HG02840 (cell line): Measurements from ENCODE around the gene EML2.
"Not testable (repeated sequence)": the region's sequence is repeated elsewhere in the genome, so short reads cannot be mapped to it uniquely, and the experiment has no call there.

ENCODE experiments used
- ATAC-seq: cut with Tn5 transposase; IDR thresholded peaks from one replicate; pipeline ENCODE4 v1.9.1; 2021; ENCODE audit warnings: mild to moderate bottlenecking, moderate library complexity, moderate number of reproducible peaks; ENCODE audit not compliant: unreplicated experiment, low FRiP score

EML2 gene

GRCh38 chr19:45621389-45621788 lies 17.8 kb downstream of the EML2 start:
- no peak for ATAC-seq

DNA sequence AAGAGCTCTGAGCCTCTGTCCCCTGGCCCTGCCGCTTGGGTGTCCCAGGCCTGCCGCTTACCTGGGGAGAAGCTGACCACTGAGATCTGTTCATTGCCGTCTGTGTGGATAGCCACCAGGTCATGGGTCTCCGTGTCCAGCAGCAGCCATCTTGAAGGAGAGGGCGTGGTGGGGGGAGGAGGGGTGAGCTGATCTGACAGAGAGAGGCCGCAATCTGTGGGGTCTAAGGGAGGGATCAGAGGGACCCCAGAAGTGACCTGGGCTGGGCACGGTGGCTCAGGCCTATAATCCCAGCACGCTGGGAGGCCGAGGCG lies 22.5 kb downstream of the EML2 start:
- ATAC-seq = no peak

GRCh38 chr19:45615795-45616703 lies 23.1 kb downstream of the EML2 start:
- no peak for ATAC-seq

DNA sequence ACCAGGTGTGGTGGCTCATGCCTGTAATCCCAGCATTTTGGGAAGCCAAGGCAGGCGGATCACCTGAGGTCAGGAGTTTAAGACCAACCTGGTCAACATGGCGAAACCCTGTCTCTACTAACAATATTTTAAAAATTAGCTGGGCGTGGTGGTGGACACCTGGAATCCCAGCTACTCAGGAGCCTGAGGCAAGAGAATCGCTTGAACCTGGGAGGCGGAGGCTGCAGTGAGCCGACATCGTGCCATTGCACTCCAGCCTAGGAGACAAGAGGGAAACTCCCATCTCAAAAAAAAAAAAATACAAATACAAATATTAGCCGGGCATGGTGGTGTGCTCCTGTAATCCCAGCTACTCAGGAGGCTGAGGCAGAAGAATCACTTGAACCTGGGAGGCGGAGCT lies 24.1 kb downstream of the EML2 start:
- not testable (repeated sequence) for ATAC-seq

- no peak for ATAC-seq
These were observed 25.1 kb downstream of the EML2 start for GRCh38 chr19:45613926-45614725.

- ATAC-seq = no peak
These were observed 30.2 kb downstream of the EML2 start for GRCh38 chr19:45608948-45609347.

DNA sequence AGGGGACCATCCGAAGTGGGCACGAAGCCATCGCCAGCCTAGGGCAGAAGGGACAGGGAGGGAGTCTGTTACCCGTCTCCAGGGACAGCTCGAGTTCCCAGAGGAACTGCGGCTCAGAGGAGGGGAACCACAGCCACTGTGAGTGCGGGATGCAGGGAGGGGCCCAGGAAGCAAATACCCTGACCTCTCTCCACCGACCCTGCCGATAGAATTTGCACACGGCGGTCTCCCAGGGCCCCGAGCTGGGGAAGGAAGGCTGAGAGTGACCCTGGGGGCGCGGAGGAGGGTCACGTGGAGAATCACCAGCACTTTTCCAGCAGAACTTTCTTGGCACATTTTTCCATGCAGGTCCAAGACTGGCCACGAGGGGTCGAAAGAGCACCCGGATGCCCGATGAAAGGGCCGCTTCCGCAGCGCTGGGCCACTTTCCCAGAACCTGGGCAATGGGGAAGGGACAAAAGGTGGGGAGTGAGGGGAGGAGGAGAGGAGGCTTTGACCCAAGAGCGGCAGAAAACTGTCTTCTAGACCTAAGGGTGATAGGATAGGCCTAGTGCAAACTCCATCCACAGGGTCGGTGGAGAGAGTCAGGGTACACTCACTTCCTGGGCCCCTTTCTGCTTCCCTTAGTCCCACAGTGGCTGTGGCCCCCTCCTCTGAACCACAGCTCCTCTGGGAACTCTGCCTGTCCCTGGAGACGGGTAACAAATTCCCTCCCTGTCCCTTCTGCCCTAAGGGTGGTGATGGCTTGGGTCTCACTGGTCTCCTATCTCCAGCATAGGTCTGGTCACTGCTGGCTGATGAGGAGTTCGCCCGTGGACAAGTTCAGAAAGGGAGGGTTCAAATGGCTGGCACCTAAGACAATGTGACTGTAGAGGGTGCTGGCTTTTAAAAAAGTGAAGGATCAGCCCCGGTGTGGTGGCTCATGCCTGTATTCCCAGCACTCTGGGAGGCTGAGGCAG lies 31.8 kb downstream of the EML2 start:
- no peak for ATAC-seq

DNA sequence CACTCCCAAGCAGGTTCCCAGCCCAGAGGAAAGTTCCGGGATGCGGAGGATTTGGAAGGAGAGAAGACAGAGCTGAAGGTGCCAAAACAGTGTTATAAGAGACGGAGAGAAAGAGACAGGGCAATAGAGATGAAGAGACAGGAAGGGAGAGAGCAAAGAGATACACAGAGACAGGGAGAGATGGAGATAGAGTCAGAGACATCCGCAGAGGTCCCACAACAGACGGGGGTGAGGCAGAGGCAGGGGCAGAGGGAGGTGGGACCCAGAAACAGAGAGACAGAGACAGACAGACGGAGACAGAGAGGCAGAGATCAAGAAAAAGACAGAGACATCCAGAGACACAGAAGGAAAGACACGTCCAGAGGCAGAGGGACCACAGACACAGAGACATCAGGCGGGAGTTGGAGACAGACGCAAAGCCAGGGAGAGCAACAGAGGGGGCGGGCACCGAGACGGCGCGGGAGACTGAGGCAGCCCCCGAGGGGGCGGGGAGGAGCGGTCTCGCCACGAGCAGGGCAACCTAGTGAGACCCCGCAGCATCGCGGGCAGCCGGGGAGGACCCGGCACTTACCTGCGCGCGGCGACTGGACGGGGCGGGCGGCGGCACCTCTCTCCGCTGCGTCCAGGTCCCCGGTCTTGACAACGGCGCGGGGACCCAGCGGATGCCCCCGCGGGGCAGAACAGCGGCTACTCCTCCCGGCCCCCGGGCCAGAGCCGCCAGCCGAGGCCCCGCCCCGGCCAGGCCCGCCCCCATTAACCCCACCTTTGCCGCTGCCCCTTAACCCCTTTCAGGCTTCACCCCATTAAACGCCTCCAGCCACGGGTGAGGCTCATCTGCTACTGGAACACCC lies 37.4 kb downstream of the EML2 start, which contains the start of gene GPR4:
TSS of gene GPR4 (minus strand) at position 689 of the 851 bp plus-strand sequence. CDS start 10,346 bp downstream, outside the sequence.
- no peak for ATAC-seq

DNA sequence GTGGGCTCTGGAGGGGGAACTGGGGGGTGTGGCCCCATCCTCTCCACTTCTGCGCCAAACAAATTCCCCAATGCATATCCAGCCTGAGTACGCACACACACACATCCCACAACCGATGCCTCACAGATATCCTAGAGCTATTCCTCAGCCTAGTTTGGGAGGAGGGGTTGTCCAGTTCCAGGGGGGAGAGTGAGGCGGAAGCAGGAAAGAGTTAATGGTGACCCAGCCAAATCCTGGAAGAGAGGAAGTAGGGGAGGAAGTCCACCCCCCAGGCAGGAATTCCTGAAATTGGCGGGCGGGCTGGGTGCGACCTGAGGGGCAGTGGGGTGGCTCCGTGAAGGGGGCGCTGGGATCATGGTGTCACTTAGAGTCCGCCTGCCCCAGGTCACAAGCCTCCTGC lies 38.1 kb downstream of the EML2 start:
- ATAC-seq = no peak

DNA sequence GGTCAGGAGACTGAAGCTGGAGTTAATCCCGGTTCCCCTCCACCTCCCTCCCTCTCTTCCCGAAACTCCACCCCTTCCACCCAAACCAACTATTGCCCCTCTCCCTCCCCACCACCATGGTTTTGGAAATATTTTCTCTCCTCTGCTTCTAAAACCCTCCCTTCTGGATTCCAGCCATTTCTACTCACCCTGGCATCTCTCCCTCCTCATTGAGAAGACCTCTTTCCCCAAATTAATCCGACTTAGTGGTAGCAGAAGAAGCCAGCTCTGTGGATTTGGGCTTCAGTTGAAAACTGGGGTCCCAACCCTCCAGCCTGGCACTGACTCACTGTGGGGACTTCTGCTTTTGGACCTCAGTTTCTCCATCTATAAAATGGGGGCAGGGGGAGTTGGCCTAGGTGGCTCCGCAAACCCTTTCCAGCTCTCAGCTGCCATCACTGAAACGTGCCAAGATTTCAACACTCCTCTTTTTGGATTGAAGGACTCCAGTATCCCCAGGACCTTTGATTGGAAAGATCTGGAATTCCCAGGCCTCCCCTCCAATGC lies 38.8 kb downstream of the EML2 start:
- no peak for ATAC-seq

- no peak for ATAC-seq
These were observed 39.9 kb downstream of the EML2 start for GRCh38 chr19:45599286-45599685.

DNA sequence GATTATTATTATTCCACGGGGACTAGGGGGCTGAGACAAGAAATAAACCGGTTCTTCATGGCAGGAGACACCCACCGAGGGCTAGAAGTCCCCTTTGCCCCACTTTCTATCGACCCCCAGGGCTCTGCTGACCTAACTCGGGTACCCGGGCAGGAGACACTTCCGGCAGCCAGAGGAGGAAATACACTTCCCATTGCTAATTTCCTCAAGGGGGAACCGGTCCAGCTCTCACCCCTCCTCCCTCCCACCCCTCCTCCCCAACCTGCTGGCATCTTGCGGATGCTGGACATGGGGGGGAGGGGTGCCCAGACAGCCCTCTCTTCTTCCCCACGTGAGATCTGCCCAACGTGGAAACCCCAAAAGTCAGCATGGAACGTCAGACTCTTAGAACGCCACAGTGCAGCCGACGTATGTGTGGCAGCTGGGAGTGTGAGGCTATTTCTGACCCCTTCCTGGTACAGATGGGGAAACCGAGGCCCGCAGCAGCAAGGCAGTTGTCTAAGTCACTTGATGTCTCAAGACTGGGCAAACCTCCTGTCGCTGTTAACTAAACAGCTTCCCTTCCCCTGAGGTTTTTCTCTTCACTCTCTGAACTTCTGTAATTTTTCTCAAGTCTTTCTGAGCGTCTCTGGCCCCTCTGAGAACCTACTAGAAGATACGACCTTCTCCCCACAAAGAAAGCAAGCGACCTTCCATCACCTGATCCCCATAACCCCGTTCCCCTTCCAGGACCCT lies 40.8 kb downstream of the EML2 start:
- ATAC-seq = no peak

- ATAC-seq = no peak
These were observed 41.6 kb downstream of the EML2 start for GRCh38 chr19:45597425-45598111.

DNA sequence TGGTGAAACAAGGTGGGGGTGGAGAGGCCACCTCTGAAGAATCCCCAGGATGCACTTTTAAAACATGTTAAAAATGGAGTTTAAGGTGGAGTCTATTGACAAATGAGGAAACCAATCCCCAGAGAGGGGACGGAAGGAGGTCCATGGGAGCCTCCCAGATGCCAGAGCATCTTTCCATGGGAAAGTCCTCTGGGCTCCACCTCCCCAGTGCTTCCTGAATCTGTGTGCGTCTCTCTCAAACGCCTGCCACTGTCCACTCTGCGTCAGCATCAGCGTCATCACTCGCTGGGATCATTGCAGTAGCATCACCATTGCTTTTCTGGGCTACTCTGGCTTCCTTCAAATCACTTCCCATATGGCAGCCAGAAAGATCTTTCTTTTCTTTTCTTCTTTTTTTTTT lies 43.4 kb downstream of the EML2 start:
- no peak for ATAC-seq

- ATAC-seq = no peak
These were observed 45.7 kb downstream of the EML2 start for GRCh38 chr19:45593520-45593919.

- no peak for ATAC-seq
These were observed 46.8 kb downstream of the EML2 start for GRCh38 chr19:45592366-45592765.

- no peak for ATAC-seq
These were observed 47.6 kb downstream of the EML2 start for GRCh38 chr19:45591638-45592005.

GRCh38 chr19:45591004-45591637 lies 48.1 kb downstream of the EML2 start:
- ATAC-seq = no peak
